Measurements from ENCODE around the gene MIX23. TPM values are rescaled to one million over a fixed set of nuclear protein-coding genes. Genes with fewer than 3 reads are reported as not detected.

MIX23 gene
- total RNA-seq, 4 donors from 2014 or later = 10.2 to 40.1 (median 22.7) TPM

DNA sequence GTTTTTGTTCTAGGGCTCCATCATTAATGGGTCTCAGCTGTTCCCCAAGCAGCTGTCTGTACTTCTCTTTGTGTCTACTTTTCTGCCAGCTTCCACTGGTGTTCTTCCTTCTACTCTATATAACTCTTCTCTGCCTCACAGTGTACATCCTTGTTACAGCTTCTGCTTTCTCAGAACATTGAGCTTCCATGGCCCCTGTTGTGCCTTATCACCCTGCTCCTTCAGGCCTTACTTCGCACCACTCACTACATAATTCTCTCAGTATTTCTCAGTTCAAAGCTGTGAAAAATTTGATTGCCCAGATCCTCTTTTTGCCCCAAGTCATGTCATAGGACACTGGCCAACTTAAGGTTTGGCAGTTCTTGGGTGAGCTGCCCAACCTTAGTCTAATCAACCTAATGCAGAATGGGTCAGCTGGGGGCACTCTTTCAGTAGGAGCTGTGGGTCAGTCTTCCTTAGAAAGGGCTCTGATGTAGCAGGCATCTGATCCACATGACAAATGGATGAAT is 29.1 kb downstream of the MIX23 start:
- TF ChIP-seq POLR2A (IDR thresholded peaks at IDR 0.05) (no peak), EP300 (IDR thresholded peaks at IDR 0.05) (no peak), POLR2AphosphoS5 (IDR thresholded peaks at IDR 0.05) (no peak)
- TF ChIP-seq, protein P1, sequence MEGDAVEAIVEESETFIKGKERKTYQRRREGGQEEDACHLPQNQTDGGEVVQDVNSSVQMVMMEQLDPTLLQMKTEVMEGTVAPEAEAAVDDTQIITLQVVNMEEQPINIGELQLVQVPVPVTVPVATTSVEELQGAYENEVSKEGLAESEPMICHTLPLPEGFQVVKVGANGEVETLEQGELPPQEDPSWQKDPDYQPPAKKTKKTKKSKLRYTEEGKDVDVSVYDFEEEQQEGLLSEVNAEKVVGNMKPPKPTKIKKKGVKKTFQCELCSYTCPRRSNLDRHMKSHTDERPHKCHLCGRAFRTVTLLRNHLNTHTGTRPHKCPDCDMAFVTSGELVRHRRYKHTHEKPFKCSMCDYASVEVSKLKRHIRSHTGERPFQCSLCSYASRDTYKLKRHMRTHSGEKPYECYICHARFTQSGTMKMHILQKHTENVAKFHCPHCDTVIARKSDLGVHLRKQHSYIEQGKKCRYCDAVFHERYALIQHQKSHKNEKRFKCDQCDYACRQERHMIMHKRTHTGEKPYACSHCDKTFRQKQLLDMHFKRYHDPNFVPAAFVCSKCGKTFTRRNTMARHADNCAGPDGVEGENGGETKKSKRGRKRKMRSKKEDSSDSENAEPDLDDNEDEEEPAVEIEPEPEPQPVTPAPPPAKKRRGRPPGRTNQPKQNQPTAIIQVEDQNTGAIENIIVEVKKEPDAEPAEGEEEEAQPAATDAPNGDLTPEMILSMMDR (IDR thresholded peaks at IDR 0.05) = no peak
- Histone ChIP-seq H3K27me3 (no peaks in the 10 kb centered on the region), H3K4me3 (no peak overlapping the region), H3K27ac (no peak overlapping the region), H3K4me1 (peaks cover 7% of the 10 kb centered on the region), H3K9me3 (no peaks in the 10 kb centered on the region), H3K36me3 (no peaks in the 10 kb centered on the region)
- WGBS = 91% methylated on average over 1 of the region's 1 CpG
- no peak for DNase-seq (ENCODE audit: low spot score in 2 of 2)

DNA sequence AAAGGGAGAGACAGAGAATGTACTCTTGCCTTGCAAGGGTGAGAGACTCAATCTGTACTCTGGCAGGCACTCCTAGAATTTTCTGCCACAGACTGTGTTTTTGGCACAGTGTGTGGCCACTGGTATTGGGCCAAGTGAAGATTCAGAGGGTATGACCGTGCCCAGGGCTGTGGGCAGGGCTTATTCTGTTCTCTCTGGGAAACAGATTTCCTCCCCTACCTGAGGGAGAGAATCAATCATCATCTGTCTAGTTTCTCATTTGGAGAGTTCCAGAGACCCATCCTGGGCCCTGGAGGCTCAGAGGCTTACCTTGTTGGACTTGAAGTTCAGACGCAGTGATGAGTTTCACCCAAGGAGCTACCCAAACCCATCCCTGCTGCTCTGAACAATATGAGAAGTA is 29.8 kb downstream of the MIX23 start:
- no peaks in the 10 kb centered on the region for H3K9me3 ChIP-seq
- no peak for DNase-seq (ENCODE audit: low spot score in 2 of 2)
- H3K27me3 ChIP-seq = no peaks in the 10 kb centered on the region

GRCh38 chr3:122351612-122352011 is 31.4 kb downstream of the MIX23 start:
- 85% methylated on average over 4 of the region's 4 CpGs for WGBS

More for the DNA sequence above, 29.8 kb downstream of the MIX23 start:
- 45% methylated on average over 2 of the region's 2 CpGs for WGBS
- no peak overlapping the region for H3K27ac ChIP-seq
- peaks cover 3% of the 10 kb centered on the region for H3K4me1 ChIP-seq
- H3K4me3 ChIP-seq = no peak overlapping the region
- H3K36me3 ChIP-seq = no peaks in the 10 kb centered on the region
- TF ChIP-seq POLR2A (IDR thresholded peaks at IDR 0.05) (no peak), EP300 (IDR thresholded peaks at IDR 0.05) (no peak), POLR2AphosphoS5 (IDR thresholded peaks at IDR 0.05) (no peak)
- TF ChIP-seq, protein P1 (IDR thresholded peaks at IDR 0.05) = no peak

GRCh38 chr3:122350814-122351418 is 32.1 kb downstream of the MIX23 start:
- H3K4me1 ChIP-seq = peaks cover 3% of the 10 kb centered on the region
- TF ChIP-seq, protein P1 (IDR thresholded peaks at IDR 0.05) = no peak
- TF ChIP-seq EP300 (IDR thresholded peaks at IDR 0.05) (no peak), POLR2AphosphoS5 (IDR thresholded peaks at IDR 0.05) (no peak), POLR2A (IDR thresholded peaks at IDR 0.05) (no peak)
- no peak overlapping the region for H3K27ac ChIP-seq
- H3K9me3 ChIP-seq = no peaks in the 10 kb centered on the region
- DNase-seq (ENCODE audit: low spot score in 2 of 2) = no peak
- 94% methylated on average over 5 of the region's 5 CpGs for WGBS
- no peaks in the 10 kb centered on the region for H3K27me3 ChIP-seq
- no peak overlapping the region for H3K4me3 ChIP-seq
- H3K36me3 ChIP-seq = no peaks in the 10 kb centered on the region

More at GRCh38 chr3:122351612-122352011, 31.4 kb downstream of the MIX23 start:
- TF ChIP-seq EP300 (IDR thresholded peaks at IDR 0.05) (no peak), POLR2AphosphoS5 (IDR thresholded peaks at IDR 0.05) (no peak), POLR2A (IDR thresholded peaks at IDR 0.05) (no peak)
- TF ChIP-seq, protein P1 (IDR thresholded peaks at IDR 0.05) = no peak
- DNase-seq (ENCODE audit: low spot score in 2 of 2) = no peak
- Histone ChIP-seq H3K27ac (no peak overlapping the region), H3K4me1 (peaks cover 3% of the 10 kb centered on the region), H3K27me3 (no peaks in the 10 kb centered on the region), H3K36me3 (no peaks in the 10 kb centered on the region), H3K4me3 (no peak overlapping the region), H3K9me3 (no peaks in the 10 kb centered on the region)

GRCh38 chr3:122349171-122349570 is 33.9 kb downstream of the MIX23 start:
- WGBS = 76% methylated on average over 1 of the region's 1 CpG
- no peak for DNase-seq (ENCODE audit: low spot score in 2 of 2)

More at GRCh38 chr3:122349171-122349570, 33.9 kb downstream of the MIX23 start:
- no peaks in the 10 kb centered on the region for H3K9me3 ChIP-seq
- H3K36me3 ChIP-seq = no peaks in the 10 kb centered on the region
- no peak overlapping the region for H3K4me3 ChIP-seq
- no peaks in the 10 kb centered on the region for H3K27me3 ChIP-seq
- TF ChIP-seq EP300 (IDR thresholded peaks at IDR 0.05) (no peak), POLR2A (IDR thresholded peaks at IDR 0.05) (no peak), POLR2AphosphoS5 (IDR thresholded peaks at IDR 0.05) (no peak)
- TF ChIP-seq, protein P1 (IDR thresholded peaks at IDR 0.05) = no peak
- H3K4me1 ChIP-seq = no peaks in the 10 kb centered on the region
- no peak overlapping the region for H3K27ac ChIP-seq

Measured in suprapubic skin (tissue), 4 donors.